ENCODE measurements around the gene HEPN1.

HEPN1 gene

DNA sequence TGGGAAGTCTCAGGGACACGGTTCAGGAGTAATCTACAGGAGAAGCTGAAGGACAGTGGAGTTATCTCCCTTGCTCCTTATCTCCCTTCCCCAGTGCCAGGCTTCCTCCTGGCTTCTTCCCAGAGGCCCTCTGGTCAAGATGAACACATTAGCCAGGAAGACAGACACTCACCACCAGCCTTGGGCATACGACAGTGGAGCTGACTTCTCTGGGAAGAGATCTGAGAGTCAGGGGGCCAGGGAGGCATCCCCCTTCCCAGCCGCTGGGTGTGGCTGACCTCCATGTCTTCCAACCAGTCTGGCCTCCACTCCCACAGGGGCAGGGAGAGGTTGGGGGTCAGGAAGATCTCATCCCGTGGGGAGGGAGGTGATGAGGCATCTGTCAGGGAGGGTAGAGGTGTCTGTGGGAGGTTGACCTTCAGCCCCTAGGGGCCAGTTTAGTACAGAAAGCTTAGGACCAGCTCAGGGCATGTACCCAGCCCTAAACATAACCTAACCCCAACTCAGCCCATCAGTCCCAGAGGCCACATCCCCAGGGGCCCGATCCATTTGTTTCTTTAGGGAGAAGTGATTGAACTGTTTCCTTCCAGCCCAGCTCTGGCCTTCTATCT lies 34.1 kb upstream of the HEPN1 start:
- in situ Hi-C loops (cut with HindIII; ENCODE audit: low sequenced_read_pairs): no loop called here

DNA sequence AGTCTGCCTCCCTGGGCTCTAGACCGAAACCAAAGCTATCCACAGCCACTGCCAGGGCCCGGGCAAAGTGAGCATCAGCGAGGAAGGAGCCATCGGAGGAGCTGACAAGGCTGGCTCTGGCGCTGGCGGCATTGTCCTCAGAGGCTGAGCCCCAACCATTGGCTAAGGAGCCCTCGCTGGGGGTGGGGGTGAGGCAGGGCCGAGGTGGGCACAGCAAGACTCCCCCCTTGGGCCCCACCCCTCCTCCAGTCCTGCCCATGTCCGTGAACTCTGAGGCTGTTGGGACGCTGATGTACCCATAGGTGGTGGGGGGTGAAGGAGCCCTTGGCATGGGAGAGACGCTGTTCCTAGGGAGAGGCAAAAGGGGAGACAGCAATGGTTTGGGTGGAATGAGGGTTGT lies 32.6 kb upstream of the HEPN1 start:
- in situ Hi-C loops (cut with HindIII; ENCODE audit: low sequenced_read_pairs): no loop called here

- in situ Hi-C loops (cut with HindIII; ENCODE audit: low sequenced_read_pairs): no loop called here
Measured at GRCh38 chr11:124886978-124887666, 31.9 kb upstream of the HEPN1 start.

GRCh38 chr11:124887667-124888013 lies 31.4 kb upstream of the HEPN1 start:
- in situ Hi-C loops (cut with HindIII; ENCODE audit: low sequenced_read_pairs): no loop called here

- in situ Hi-C loops (cut with HindIII; ENCODE audit: low sequenced_read_pairs): no loop called here
Measured at GRCh38 chr11:124889191-124890091, 29.6 kb upstream of the HEPN1 start.

DNA sequence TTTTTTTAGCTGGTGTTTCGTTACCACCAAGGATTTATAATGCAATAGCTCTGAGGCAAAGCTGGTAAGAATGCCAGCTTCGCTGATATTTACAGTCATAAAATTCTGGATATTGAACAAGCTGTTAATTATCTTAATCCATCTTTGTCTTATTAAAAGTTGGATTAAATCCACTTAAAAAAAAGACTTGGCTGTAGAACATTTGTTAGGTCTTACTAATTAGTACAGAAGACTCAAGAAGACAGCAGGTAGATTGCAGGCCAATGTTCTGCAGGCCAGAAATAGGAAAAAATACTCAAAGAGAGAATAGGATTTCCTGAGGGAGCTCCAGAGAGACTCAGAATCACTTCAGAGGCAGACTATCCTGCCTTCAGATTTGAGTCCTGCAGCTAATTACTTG lies 28.9 kb upstream of the HEPN1 start:
- in situ Hi-C loops (cut with HindIII; ENCODE audit: low sequenced_read_pairs): no loop called here

DNA sequence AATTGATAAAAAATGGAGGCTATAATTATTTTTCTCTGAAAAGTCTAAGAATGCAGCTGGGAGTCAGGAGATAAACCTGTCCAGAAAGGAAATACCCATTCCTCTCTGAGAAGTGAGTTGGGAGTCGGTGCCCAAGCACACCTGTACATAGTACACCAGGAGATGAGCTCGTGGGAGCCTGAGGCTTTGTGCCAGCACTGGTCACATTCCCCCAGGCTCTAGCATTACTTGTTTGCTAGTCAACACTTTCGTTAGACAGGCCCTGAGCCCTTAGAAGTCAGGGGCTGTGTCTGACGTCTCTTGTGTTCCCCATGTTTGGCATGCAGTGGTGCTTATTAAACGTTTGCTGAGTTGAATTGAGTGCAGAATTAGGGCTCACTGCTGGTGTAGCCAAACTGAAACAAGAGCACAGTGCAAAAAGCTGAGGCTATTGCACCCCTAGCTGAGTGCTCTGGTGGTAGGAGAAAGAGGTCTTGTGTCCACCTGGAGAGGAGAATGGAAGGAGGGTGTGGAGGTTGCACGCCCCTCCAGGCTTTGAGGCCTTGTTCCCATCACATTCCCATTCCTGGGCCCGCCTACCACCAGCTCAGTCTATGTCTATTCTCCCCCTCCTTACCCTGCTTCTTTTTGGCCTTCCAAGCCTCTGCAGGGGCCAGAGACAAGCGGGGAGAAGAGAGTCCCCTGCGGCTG lies 28.2 kb upstream of the HEPN1 start:
- in situ Hi-C loops (cut with HindIII; ENCODE audit: low sequenced_read_pairs): no loop called here

DNA sequence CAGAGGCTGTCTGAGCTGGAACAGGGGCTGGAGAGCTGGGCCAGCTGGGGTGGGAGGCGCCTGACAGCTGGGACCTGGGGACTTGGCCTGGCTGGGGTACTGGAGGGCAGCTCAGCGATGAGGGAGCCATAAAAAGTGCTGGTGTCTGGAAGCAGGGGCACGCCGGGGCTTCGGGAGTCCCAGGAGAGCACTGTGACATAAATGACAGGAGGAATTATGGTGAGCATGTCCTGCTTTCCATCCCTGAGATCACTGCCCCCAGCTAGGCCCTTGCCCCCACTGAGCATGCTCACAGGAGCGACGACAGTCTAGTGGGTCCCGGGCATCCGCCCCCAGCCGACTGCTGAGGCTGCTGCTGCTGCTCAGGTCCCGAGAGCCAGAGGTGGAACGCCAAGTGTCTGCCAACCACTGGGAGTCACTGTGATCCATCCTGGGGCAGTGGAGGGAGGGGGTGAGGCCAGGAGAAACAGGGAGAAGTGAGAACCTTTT lies 27.6 kb upstream of the HEPN1 start:
- in situ Hi-C loops (cut with HindIII; ENCODE audit: low sequenced_read_pairs): no loop called here

- in situ Hi-C loops (cut with HindIII; ENCODE audit: low sequenced_read_pairs): no loop called here
Measured at GRCh38 chr11:124892146-124892545, 26.9 kb upstream of the HEPN1 start.

DNA sequence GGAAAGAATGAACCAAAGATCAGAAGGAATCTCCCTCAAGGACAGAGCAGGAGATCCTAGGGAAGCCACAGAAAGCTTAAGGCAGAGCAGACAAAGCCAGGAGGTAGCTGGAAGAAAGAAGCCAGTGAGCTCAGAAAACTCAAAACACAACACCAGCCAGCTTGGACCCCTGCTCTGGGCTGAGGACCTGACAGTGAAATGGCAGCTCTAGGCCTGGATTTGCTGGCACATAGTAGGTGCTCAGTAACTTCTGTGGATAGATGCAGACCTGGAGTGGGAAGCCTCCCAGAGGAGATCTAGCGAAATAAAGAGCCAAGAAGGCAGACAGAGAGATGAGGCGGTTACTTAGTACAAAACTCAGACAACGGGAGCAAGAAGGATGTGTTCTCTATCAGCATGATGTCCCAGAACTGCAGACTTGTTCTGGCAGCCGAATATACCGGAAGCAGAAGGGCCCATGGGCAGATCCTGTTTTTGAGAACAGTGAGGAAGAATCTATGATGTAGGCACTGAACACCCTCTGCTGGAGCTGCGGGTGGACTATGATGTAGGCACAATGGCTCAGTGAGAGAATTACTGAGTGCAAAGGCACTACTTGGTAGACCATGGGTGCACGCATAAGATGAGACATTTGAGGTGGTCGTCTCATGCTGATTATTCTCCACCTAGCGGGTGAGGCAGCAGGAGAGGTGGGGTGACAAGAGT lies 26.1 kb upstream of the HEPN1 start:
- in situ Hi-C loops (cut with HindIII; ENCODE audit: low sequenced_read_pairs): no loop called here

GRCh38 chr11:124893781-124894401 lies 25.2 kb upstream of the HEPN1 start:
- in situ Hi-C loops (cut with HindIII; ENCODE audit: low sequenced_read_pairs): no loop called here

GRCh38 chr11:124894606-124895430 lies 24.2 kb upstream of the HEPN1 start:
- in situ Hi-C loops (cut with HindIII; ENCODE audit: low sequenced_read_pairs): no loop called here

GRCh38 chr11:124895471-124895971 lies 23.5 kb upstream of the HEPN1 start:
- in situ Hi-C loops (cut with HindIII; ENCODE audit: low sequenced_read_pairs): no loop called here

DNA sequence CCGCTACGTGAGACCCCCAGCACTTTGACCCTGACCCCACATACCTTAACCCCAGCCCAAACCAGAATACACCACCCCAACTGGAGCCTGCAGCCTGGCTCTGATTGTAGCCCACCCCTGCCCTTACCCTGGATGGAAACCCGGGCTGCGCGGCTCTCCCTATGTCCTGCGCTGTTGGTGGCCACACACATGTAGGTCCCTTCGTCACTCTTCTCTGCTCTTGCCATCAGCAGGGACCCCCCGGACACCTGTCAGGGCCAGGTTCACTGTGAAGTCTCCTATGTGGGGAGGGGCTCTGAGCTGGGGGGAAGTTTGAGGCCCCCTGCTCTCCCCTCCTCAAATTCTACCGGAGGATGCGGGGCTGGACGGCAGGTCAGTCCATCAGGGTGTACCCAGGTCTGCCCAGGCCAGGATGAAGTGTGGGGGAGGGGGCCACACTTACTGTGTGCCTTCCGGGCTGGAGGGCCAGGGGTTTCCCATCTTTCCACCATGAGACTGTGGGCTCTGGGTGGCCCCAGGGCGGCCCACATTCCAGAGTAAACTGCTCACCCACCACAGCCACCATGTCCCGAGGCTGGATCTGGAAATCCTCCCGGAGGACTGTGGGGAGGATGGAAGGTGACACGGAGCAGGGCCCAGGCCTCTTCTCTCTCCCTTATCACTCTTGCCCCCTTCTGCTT lies 22.8 kb upstream of the HEPN1 start:
- in situ Hi-C loops (cut with HindIII; ENCODE audit: low sequenced_read_pairs): no loop called here

DNA sequence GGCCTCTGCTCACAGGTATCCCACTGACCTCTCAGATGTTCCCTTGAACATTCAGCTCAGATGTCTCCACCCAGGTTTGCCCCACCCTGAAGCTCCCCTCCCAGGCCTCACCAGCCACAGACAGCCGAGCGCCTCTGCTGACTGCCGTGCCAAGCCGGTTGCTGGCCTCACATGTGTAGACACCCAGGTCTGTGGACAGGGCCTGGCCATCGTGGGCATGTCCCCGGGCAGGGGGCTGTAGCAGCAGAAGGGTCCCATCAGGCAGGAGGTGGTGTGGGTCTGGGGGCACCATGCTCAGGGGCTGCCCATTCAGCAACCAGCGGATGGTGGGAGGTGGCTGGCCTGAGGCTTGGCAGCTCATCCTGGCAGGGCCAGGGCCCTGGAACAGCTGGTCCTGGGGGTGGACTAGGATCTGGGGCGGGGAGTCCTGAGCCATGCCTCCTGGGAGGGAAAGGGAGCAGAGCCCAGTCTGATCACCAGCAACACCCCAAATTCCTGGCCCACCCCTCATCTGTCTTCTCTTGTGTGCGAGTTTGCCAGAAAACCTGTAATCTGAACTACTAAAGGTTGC lies 22.1 kb upstream of the HEPN1 start:
- in situ Hi-C loops (cut with HindIII; ENCODE audit: low sequenced_read_pairs): no loop called here

- in situ Hi-C loops (cut with HindIII; ENCODE audit: low sequenced_read_pairs): no loop called here
Measured at GRCh38 chr11:124897674-124898262, 21.3 kb upstream of the HEPN1 start, which contains the start of gene ROBO4. Gene ROBO4 (minus strand): TSS chr11:124897865. CDS start chr11:124897795, 70 bp downstream.

- in situ Hi-C loops (cut with HindIII; ENCODE audit: low sequenced_read_pairs): no loop called here
Measured at GRCh38 chr11:124898263-124898680, 20.8 kb upstream of the HEPN1 start.

GRCh38 chr11:124898711-124899110 lies 20.3 kb upstream of the HEPN1 start:
- in situ Hi-C loops (cut with HindIII; ENCODE audit: low sequenced_read_pairs): no loop called here
